Lower leg skin (tissue), 4 donors: Measurements from ENCODE around the gene KIF15. TPM values are rescaled to one million over a fixed set of nuclear protein-coding genes. Genes with fewer than 3 reads are reported as not detected.

Source experiments
- DNase-seq, 2 donors: peaks; one replicate each; pipeline ENCODE4 v3.0.0-alpha.2; 2019; ENCODE audit warnings: low spot score in 2 of 2
- H3K4me3 ChIP-seq: fragments of 200-600 bp; sonication (generic); 2 replicates; pipeline ENCODE4 v1.5.1; 2017; ENCODE audit warnings: mild to moderate bottlenecking, low read depth; ENCODE audit not compliant: poor library complexity, severe bottlenecking
- POLR2A ChIP-seq, 2 donors: fragments of 450-650 bp; IDR thresholded peaks; one replicate each; pipeline ENCODE4 v1.6.1; 2016 to 2017; ENCODE audit warnings: antibody characterized with exemption in 2 of 2, mild to moderate bottlenecking in 1 of 2, moderate library complexity in 1 of 2
- WGBS, 2 donors: methylation state at CpG; one replicate each; pipeline ENCODE4 v1.1.5; 2018; 5-methylcytosine and 5-hydroxymethylcytosine counted together
- intact Hi-C: fragments of 100-400 bp; cut with DNase I; formaldehyde crosslinking; loops from one replicate; pipeline ENCODE4 v1.15.0; 2023; ENCODE audit warnings: low total_unique reads
- total RNA-seq, 4 donors: library from RNA; depleted of rRNA; stranded (reverse); fragments of >200 nt; gene quantifications; one replicate each; pipeline ENCODE4 v1.1.0, GENCODE V29; 2016
- TF ChIP-seq, protein P1 (sequence below), 3 donors: fragments of 450-650 bp; IDR thresholded peaks; one replicate each; pipeline ENCODE4 v1.5.1; 2016; ENCODE audit warnings: antibody characterized with exemption in 3 of 3, mild to moderate bottlenecking in 3 of 3, moderate library complexity in 2 of 3

The KIF15 gene
- total RNA-seq, 4 donors from 2014 or later = 0.79 to 3.5 (median 2.4) TPM

DNA sequence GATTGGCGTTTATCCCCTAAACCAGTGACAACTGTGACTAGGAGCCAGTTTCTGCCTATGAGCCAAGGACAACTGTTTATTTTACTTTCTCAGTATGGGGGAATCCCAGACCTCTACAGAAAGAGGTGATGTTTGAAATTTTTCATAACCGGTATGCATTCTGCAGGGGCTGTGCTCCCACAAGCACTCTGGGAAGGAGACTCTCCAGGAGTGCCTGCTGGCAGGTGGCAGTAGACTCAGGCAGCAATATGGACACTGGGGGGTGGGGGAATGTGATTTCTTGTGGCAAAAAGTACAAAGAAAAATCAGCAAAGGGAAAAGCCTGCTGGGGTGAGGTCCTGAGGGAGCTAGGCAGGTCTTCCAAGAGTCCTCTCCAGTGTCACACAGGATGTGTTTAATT, 118.7 kb downstream of the KIF15 start:
- WGBS, 2 donors = 69 to 75% methylated on average over 2 of the region's 2 CpGs
- no peak for DNase-seq
- intact Hi-C loops = no loop called here
- TF ChIP-seq, protein P1, sequence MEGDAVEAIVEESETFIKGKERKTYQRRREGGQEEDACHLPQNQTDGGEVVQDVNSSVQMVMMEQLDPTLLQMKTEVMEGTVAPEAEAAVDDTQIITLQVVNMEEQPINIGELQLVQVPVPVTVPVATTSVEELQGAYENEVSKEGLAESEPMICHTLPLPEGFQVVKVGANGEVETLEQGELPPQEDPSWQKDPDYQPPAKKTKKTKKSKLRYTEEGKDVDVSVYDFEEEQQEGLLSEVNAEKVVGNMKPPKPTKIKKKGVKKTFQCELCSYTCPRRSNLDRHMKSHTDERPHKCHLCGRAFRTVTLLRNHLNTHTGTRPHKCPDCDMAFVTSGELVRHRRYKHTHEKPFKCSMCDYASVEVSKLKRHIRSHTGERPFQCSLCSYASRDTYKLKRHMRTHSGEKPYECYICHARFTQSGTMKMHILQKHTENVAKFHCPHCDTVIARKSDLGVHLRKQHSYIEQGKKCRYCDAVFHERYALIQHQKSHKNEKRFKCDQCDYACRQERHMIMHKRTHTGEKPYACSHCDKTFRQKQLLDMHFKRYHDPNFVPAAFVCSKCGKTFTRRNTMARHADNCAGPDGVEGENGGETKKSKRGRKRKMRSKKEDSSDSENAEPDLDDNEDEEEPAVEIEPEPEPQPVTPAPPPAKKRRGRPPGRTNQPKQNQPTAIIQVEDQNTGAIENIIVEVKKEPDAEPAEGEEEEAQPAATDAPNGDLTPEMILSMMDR (IDR thresholded peaks at IDR 0.05) = no peak
- no peak for TF ChIP-seq POLR2A (IDR thresholded peaks at IDR 0.05)
- H3K4me3 ChIP-seq = no peak overlapping the region

DNA sequence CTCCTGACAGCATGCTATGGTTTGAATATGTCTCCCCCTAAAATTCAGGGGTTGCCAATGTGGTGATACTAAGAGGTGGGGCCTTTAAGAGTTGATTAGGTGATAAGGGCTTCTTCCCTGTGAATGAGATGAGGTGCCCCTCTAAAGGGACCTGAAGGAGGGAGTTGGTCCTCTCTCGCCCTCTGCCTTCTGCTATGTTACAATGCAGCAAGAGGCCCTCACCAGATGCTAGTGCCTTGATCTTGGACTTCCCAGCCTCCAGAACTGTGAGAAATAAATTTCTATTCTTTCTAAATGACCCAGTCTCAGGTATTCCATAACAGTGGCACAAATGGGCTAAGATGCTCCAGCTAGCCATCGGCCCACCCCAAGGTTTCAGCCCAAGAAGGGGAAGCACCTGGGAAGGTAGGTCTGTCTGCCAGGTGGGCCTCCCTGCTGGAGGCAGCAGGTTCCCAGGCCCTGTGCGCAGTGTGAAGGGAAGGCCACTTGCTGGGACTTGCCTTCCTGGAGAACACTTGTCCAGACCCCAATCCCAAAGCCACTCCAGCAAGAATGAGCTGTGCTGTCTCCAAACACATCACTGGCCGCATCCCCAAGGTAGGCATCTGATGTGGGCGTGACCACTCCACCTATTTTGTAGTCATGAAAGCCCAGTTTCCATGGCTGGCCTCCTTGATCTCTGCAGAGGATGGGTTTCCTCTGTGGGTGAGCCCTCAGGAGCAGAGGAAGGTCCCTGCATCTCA, 121.8 kb downstream of the KIF15 start:
- intact Hi-C loops = no loop called here
- TF ChIP-seq POLR2A (IDR thresholded peaks at IDR 0.05) = no peak
- TF ChIP-seq, protein P1 (IDR thresholded peaks at IDR 0.05) = no peak
- H3K4me3 ChIP-seq = no peak overlapping the region
- whole genome bisulfite sequencing, 2 donors = 66 to 68% methylated on average over 5 of the region's 5 CpGs
- no peak for DNase-seq

DNA sequence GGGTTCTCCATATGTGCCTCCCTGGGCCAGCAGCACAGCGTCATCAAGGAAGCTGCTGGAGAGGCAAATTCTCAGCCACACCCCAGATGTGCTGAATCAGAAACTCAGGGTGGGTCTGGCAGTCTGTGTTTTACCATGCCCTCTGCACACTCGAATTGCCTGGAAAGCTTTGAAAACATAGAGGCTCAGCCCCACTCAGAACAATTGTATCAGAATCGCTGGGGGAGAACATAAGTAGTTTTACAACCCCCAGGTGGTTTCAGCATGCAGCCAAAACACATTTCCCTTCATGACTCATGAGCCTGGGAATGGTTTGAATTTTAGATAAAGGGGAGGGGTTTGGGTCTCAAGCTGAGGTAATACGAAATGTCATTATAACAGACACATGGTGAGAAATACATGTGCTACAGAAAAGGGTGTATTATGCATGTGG, 122.4 kb downstream of the KIF15 start:
- no peak for DNase-seq
- WGBS, 2 donors = 10 to 20% methylated on average over 4 of the region's 4 CpGs
- no peak overlapping the region for H3K4me3 ChIP-seq
- no peak for TF ChIP-seq POLR2A (IDR thresholded peaks at IDR 0.05)
- TF ChIP-seq, protein P1 (IDR thresholded peaks at IDR 0.05) = no peak
- intact Hi-C loops = no loop called here

DNA sequence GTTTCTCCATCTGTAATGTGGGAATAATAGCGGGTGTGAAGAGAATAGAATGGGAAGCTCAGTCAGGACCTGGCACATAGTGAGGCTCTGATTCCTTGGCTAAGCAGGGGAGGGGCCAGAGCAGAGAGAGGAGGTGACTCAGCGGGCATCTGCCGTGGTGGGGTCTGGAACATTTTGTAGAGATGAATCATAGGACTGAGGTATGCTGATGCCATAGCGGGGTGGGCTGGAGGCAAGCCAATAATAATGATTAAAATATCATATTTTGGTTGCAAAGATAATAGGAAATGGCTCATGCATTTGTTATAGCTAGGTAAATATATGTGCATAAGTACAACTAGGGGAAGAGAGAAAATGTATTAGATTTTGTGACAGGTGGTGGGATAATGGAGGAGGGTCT, 124.0 kb downstream of the KIF15 start:
- no peak overlapping the region for H3K4me3 ChIP-seq
- intact Hi-C loops = no loop called here
- TF ChIP-seq POLR2A (IDR thresholded peaks at IDR 0.05) = no peak
- TF ChIP-seq, protein P1 (IDR thresholded peaks at IDR 0.05) = no peak
- WGBS, 2 donors = 29 to 35% methylated on average over 4 of the region's 4 CpGs
- no peak for DNase-seq

DNA sequence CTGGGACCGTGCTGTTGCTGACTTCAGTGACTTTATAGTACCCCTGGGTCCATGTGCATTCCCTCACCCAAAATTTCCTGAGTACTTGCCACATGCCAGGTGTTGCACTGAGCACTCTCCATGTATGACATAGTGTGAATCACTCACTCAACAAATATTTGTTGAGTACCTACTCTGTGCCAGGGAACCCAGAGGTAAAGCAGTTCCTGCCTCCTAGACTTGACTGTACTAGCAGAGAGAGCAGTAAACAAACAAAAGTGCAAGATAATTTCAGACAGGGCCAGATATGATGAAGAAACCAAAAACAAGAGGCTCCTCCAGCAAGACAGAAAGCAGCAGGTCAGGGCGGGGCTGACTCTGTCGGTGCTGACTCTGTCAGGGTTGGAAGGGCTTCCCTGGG, 125.0 kb downstream of the KIF15 start:
- no peak overlapping the region for H3K4me3 ChIP-seq
- WGBS, 2 donors = 38 to 49% methylated on average over 3 of the region's 3 CpGs
- DNase-seq = no peak
- TF ChIP-seq POLR2A (IDR thresholded peaks at IDR 0.05) = no peak
- TF ChIP-seq, protein P1 (IDR thresholded peaks at IDR 0.05) = no peak
- intact Hi-C loops = no loop called here

DNA sequence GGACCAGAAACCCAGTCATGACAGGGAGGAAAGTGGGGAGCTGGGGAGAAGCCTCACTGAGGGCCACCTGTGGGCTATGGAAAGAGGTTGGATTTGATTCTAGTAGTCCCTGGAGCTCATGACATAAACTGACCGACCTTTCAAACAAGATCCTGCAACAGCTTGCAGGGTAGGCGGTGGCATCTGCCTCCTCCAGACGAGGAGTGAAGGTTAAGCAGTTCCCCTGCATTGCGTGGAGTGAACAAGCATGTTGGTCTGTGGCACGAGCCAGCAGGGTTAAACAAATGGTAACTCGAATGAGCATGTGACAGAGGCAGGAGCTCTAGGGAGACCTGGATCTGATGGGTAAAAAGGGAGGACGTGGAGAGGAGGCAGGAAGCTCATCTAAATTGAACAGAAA, 125.5 kb downstream of the KIF15 start:
- TF ChIP-seq, protein P1 (IDR thresholded peaks at IDR 0.05) = no peak
- TF ChIP-seq POLR2A (IDR thresholded peaks at IDR 0.05) = no peak
- no peak for DNase-seq
- intact Hi-C loops = no loop called here
- no peak overlapping the region for H3K4me3 ChIP-seq
- 52 to 56% methylated on average over 7 of the region's 7 CpGs for WGBS, 2 donors
